Measurements from ENCODE around the gene EVA1B. TPM values are rescaled to one million over a fixed set of nuclear protein-coding genes. Genes with fewer than 3 reads are reported as not detected.
A peak's percentile ranks its signal among the peaks of the same experiment; 100 is the strongest.

Gene EVA1B
- total RNA-seq, 2 experiments from 2014 or later, result 5.8 to 6.5 TPM

DNA sequence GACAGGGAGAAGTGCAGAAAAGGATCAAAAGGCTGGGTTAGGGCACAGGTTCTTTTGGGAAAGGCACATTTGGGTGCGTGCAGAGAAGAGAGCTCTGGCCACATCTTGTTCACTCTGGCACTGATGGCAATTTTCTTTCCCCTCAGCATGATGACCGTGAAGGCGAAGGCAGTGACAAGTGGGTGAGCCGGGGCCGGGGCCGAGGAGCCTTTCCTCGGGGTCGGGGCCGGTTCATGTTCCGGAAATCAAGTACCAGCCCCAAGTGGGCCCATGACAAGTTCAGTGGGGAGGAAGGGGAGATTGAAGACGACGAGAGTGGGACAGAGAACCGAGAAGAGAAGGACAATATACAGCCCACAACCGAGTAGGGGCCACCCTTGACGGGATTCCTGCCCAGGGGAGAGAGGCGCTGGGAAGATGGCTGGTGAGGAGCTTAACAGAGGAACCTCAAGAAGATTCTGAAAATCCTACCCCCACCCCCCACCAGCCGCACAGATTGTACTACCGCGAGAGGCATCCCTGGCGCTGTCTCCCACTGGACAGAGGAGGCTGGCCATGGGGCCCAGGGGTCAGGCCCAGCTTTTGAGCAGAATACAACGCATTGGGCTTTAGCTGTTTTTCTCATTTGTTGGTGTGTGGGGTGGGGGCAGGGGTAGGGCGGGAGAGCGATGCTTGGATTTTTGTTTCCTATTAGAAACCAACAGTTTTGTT, 19.6 kb downstream of the EVA1B start:
- no peaks in the 10 kb centered on the region for H3K27me3 Mint-ChIP-seq

DNA sequence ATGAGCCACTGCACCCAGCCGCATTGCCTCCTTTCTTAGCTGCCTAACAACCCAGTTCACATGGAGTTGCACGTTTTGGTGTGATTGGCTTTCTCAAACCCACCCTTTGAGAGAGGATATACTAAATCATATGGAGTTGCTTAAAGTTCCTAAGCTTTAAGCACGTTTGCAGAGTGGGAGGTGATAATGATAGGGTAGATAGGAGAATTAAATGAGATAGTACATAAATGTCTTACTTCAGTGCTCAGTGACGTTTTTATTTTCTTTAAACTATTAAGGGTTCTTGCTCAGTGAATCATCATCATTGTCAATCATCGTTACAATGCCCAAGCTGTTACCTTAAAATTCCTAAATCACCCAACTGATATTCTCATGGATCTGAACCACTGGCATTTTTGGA, 20.2 kb downstream of the EVA1B start:
- Mint-ChIP-seq H3K9me3 (no peaks in the 10 kb centered on the region), H3K4me1 (ENCODE audit: low read depth) (peaks cover 50% of the 10 kb centered on the region), H3K4me3 (no peak overlapping the region), H3K27me3 (no peaks in the 10 kb centered on the region), H3K27ac (peak overlapping the region; percentile 36), H3K36me3 (ENCODE audit: low read depth) (peaks cover 43% of the 10 kb centered on the region)
- intact Hi-C loops (cut with micrococcal nuclease), result no loop called here
- DNase-seq (no peak), ATAC-seq (no peak)
- CTCF ChIA-PET, result no interaction called here
- TF ChIP-seq, protein P1, sequence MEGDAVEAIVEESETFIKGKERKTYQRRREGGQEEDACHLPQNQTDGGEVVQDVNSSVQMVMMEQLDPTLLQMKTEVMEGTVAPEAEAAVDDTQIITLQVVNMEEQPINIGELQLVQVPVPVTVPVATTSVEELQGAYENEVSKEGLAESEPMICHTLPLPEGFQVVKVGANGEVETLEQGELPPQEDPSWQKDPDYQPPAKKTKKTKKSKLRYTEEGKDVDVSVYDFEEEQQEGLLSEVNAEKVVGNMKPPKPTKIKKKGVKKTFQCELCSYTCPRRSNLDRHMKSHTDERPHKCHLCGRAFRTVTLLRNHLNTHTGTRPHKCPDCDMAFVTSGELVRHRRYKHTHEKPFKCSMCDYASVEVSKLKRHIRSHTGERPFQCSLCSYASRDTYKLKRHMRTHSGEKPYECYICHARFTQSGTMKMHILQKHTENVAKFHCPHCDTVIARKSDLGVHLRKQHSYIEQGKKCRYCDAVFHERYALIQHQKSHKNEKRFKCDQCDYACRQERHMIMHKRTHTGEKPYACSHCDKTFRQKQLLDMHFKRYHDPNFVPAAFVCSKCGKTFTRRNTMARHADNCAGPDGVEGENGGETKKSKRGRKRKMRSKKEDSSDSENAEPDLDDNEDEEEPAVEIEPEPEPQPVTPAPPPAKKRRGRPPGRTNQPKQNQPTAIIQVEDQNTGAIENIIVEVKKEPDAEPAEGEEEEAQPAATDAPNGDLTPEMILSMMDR (IDR thresholded peaks at IDR 0.05), result no peak
- POLR2A ChIA-PET, result interaction anchor here (0.9 to 10.3 kb wide), 5 partner anchors 8 to 140 kb away, joined by 3 to 89 read pairs (median 3); partner anchors contain the start of gene EVA1B

More for the DNA sequence above, 19.6 kb downstream of the EVA1B start:
- Mint-ChIP-seq H3K4me1 (ENCODE audit: low read depth) (peaks cover 50% of the 10 kb centered on the region), H3K9me3 (no peaks in the 10 kb centered on the region), H3K4me3 (no peak overlapping the region), H3K36me3 (ENCODE audit: low read depth) (peaks cover 42% of the 10 kb centered on the region), H3K27ac (peak overlapping the region; percentile 52)
- CTCF ChIA-PET, result interaction anchor here (3.1 kb wide), 1 partner anchor 17 kb away, joined by 10 read pairs; no protein-coding TSS in a partner anchor
- no peak for DNase-seq
- POLR2A ChIA-PET, result interaction anchor here (0.9 to 10.3 kb wide), 5 partner anchors 8 to 140 kb away, joined by 3 to 89 read pairs (median 3); partner anchors contain the start of gene EVA1B
- TF ChIP-seq, protein P1 (IDR thresholded peaks at IDR 0.05), result no peak
- intact Hi-C loops (cut with micrococcal nuclease), result no loop called here
- ATAC-seq, result no peak

DNA sequence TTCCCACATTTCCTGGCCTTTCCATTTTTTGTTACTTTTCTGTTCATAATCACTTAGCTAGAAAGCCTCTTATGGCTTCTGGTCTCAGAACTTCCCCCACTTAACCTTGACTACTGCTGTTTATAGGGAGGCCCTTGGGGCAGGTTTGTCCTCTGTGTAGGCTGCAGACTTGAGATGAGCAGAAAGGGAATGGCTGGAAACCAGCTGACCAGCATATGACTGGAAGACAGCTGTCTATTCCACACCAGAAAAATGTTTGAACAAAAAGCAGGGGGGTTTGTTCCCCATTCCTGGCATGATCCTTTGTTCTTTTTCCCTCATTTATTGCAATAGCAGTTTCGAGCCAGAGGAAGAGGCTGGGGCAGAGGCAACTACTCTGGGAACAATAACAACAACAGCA, 22.2 kb downstream of the EVA1B start:
- Mint-ChIP-seq H3K27ac (peak overlapping the region; percentile 89), H3K4me3 (no peak overlapping the region), H3K4me1 (ENCODE audit: low read depth) (peaks cover 50% of the 10 kb centered on the region), H3K27me3 (no peaks in the 10 kb centered on the region), H3K9me3 (no peaks in the 10 kb centered on the region), H3K36me3 (ENCODE audit: low read depth) (peaks cover 49% of the 10 kb centered on the region)
- intact Hi-C loops (cut with micrococcal nuclease), result no loop called here
- ChIA-PET POLR2A (interaction anchor here (0.8 to 2.0 kb wide), 3 partner anchors 22 to 151 kb away, joined by 3 to 7 read pairs (median 3); partner anchors contain the start of gene TRAPPC3), CTCF (interaction anchor here (1.1 to 3.3 kb wide), 8 partner anchors 13 to 152 kb away, joined by 3 to 26 read pairs (median 4); partner anchors contain the start of gene TRAPPC3)
- no peak for DNase-seq
- TF ChIP-seq, protein P1 (IDR thresholded peaks at IDR 0.05), result no peak
- ATAC-seq, result no peak

DNA sequence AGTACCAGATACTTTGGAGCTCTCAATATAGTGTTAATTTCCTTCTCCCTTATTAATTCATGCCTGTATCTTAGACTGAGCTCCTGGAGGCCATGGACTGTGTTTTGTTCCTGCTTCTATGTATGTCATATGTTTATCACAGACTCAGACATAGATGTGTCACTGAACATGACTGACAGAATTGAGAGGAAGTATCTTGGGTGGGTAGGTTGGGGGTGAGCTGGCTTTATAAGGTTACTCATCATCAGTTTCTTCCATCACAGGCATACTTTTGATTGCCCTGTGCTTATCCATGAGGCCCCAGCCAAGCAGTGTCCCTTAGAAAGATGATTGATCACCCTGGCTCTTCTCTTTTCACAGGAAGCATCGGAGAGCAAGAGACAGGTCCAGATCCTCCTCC, 22.9 kb downstream of the EVA1B start:
- ATAC-seq (peak; percentile 63), DNase-seq (peak; percentile 40)
- Mint-ChIP-seq H3K4me3 (no peak overlapping the region), H3K4me1 (ENCODE audit: low read depth) (peaks cover 46% of the 10 kb centered on the region), H3K9me3 (no peaks in the 10 kb centered on the region), H3K27me3 (no peaks in the 10 kb centered on the region), H3K36me3 (ENCODE audit: low read depth) (peaks cover 53% of the 10 kb centered on the region), H3K27ac (peak overlapping the region; percentile 89)
- ChIA-PET CTCF (interaction anchor here (0.6 to 3.3 kb wide), 21 partner anchors 11 to 208 kb away, joined by 3 to 26 read pairs (median 4); partner anchors contain the start of genes EVA1B and TRAPPC3), POLR2A (interaction anchor here (0.6 to 2.0 kb wide), 5 partner anchors 14 to 151 kb away, joined by 3 to 7 read pairs (median 3); partner anchors contain the start of gene TRAPPC3)
- intact Hi-C loops (cut with micrococcal nuclease), result no loop called here
- TF ChIP-seq, protein P1 (IDR thresholded peaks at IDR 0.05), result no peak

DNA sequence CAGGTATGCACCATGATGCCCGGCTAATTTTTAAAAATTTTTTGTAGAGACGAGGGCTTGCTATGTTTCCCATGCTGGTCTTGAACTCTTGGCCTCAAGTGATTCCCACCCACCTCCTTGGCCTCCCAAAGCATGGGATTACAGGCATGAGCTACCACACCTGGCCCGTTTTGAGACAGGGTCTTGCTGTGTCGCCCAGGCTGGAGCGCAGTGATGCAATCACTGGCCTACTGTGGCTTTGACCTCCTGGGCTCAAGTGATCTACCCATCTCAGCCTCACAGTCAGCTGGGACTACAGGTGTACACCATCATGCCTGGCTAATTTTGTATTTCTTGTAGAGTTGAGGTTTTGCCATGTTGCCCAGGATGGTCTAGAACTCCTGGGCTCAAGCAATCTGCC, 24.8 kb downstream of the EVA1B start:
- DNase-seq (no peak), ATAC-seq (no peak)
- POLR2A ChIA-PET, result interaction anchor here (0.7 to 1.0 kb wide), 3 partner anchors 8 to 89 kb away, joined by 3 to 4 read pairs (median 3); partner anchors contain the start of gene SH3D21
- TF ChIP-seq, protein P1 (IDR thresholded peaks at IDR 0.05), result no peak
- Mint-ChIP-seq H3K4me3 (no peak overlapping the region), H3K27ac (peak overlapping the region; percentile 37), H3K9me3 (no peaks in the 10 kb centered on the region), H3K4me1 (ENCODE audit: low read depth) (peaks cover 30% of the 10 kb centered on the region), H3K36me3 (ENCODE audit: low read depth) (peaks cover 55% of the 10 kb centered on the region), H3K27me3 (no peaks in the 10 kb centered on the region)
- intact Hi-C loops (cut with micrococcal nuclease), result no loop called here
- CTCF ChIA-PET, result interaction anchor here (1.3 to 3.3 kb wide), 4 partner anchors 12 to 149 kb away, joined by 3 to 24 read pairs (median 6); partner anchors contain the start of gene TRAPPC3

All from activated CD8-positive, alpha-beta T cell treated with anti-CD3 and anti-CD28 coated beads for 36 hours (primary cell).